Tibial artery (tissue), 4 donors: Measurements from ENCODE around the gene AP1S2.

Experiments
- DNase-seq, 2 donors: peaks; one replicate each; pipeline ENCODE4 v3.0.0-alpha.2; 2019
- H3K27ac ChIP-seq, 2 donors: fragments of 200-600 bp; sonication (generic) in 1 of 2; 1 replicate in 1 of 2; 2 replicates in 1 of 2; pipeline ENCODE4 v1.5.1; 2018 to 2019; ENCODE audit warnings: mild to moderate bottlenecking in 1 of 2
- H3K27me3 ChIP-seq, 2 donors: fragments of 200-600 bp; sonication (generic) in 1 of 2; one replicate each; pipeline versions ENCODE4 v1.5.1 to v1.6.0; 2016 to 2019
- H3K36me3 ChIP-seq, 3 donors: fragments of 200-600 bp; sonication (generic) in 2 of 3; one replicate each; pipeline ENCODE4 v1.5.1; 2016 to 2019; ENCODE audit warnings: mild to moderate bottlenecking in 2 of 3
- H3K4me1 ChIP-seq, 4 donors: fragments of 200-600 bp; sonication (generic) in 2 of 4; 1 replicate in 3 of 4; 2 replicates in 1 of 4; pipeline ENCODE4 v1.5.1; 2016 to 2019
- H3K4me3 ChIP-seq, 2 donors: fragments of 200-600 bp; sonication (generic) in 1 of 2; 1 replicate in 1 of 2; 2 replicates in 1 of 2; pipeline ENCODE4 v1.5.1; 2018 to 2019; ENCODE audit warnings: mild to moderate bottlenecking in 2 of 2
- H3K9me3 ChIP-seq, 3 donors: fragments of 200-600 bp; sonication (generic) in 1 of 3; one replicate each; pipeline ENCODE4 v1.5.1; 2016 to 2019
- intact Hi-C: fragments of 100-400 bp; cut with DNase I; formaldehyde crosslinking; loops from one replicate; pipeline ENCODE4 v1.15.0; 2023; ENCODE audit warnings: low total_unique reads
- TF ChIP-seq, protein P1 (sequence below), 2 experiments: fragments of 200-600 bp in 1 of 2; fragments of 450-650 bp in 1 of 2; IDR thresholded peaks; one replicate each; pipeline ENCODE4 v1.5.1; 2017 to 2019; ENCODE audit warnings: antibody characterized with exemption in 2 of 2, mild to moderate bottlenecking in 1 of 2, moderate library complexity in 1 of 2

AP1S2 gene

DNA sequence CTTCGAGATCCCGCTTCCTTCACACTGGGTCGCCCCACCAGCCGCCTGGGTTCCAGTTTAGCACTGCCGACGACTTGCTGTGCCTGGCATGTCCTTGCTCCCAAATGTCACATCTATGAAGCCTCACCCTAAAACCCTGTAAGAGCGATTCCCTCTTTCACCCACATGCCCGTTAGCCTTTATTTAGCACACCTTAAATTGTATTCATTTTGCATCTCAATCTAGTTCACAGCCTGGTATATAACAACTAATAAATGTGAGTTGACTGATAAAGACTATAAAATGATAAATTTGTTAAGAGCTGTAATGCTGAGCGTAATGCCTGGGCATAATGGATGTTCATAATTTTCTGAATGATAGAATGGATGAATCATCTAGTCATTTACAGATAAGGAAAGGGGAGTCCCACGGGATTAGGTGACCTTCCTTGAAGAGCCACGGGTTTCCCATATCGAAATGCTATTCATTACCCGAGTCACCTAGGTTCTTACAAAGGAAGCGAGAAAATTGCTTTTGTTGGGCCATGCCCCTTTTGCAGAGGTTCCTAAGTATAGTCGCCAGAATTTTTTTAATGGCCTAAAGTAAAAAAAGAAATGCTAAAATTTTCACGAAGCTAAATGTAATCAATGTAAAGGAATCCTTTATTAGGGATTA lies 1.1 kb upstream of the AP1S2 start:
- intact Hi-C loops, result loop anchor here (10.0 kb wide), 2 partner anchors 181 to 361 kb away; partner anchors contain the start of gene PIR
- DNase-seq, result no peak
- H3K27ac ChIP-seq, result peak overlapping the region; percentile 83 to 86

DNA sequence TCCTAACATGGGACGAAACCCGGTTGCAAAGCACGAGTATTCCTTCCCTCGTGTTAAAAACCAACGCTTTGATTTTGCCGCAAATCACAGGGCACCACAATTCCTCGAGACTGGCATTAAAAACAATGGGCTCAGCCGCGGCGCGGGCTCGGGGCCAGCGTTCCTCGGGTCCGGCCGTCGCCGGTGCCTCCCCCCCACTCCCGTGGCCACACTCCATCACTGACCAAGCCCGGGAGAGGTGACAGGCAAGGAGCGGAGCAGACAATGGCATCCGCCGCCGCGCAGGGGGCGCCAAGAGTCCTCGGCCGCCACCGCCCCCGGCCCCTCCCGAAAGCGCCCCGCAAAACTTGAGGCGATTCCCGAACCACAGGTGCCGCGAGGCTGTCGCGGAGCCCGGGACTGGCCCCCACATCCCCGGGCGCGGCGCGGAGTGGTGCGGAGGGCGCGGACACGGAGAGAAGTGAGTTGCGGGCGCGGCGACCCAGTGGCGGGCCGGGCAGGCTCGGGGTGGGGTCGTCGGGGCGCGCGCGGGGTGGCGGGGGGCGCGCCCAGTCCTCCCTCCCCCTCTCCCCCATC lies 445 bp downstream of the AP1S2 start:
- TF ChIP-seq, protein P1, sequence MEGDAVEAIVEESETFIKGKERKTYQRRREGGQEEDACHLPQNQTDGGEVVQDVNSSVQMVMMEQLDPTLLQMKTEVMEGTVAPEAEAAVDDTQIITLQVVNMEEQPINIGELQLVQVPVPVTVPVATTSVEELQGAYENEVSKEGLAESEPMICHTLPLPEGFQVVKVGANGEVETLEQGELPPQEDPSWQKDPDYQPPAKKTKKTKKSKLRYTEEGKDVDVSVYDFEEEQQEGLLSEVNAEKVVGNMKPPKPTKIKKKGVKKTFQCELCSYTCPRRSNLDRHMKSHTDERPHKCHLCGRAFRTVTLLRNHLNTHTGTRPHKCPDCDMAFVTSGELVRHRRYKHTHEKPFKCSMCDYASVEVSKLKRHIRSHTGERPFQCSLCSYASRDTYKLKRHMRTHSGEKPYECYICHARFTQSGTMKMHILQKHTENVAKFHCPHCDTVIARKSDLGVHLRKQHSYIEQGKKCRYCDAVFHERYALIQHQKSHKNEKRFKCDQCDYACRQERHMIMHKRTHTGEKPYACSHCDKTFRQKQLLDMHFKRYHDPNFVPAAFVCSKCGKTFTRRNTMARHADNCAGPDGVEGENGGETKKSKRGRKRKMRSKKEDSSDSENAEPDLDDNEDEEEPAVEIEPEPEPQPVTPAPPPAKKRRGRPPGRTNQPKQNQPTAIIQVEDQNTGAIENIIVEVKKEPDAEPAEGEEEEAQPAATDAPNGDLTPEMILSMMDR (IDR thresholded peaks at IDR 0.05), result no peak
- no peaks in the 10 kb centered on the region for H3K36me3 ChIP-seq
- intact Hi-C loops, result loop anchor here (10.0 kb wide), 2 partner anchors 179 to 359 kb away; partner anchors contain the start of gene PIR
- H3K4me1 ChIP-seq, result peaks cover 0 to 16% (median 0%) of the 10 kb centered on the region in 4 donors
- peak overlapping the region; percentile 84 to 87 for H3K4me3 ChIP-seq
- DNase-seq, result peak; percentile 39 to 69
- H3K27ac ChIP-seq, result peak overlapping the region; percentile 83 to 86
- H3K27me3 ChIP-seq, result no peaks in the 10 kb centered on the region
- no peaks in the 10 kb centered on the region for H3K9me3 ChIP-seq

More for the DNA sequence above, 1.1 kb upstream of the AP1S2 start:
- no peaks in the 10 kb centered on the region for H3K36me3 ChIP-seq
- no peaks in the 10 kb centered on the region for H3K27me3 ChIP-seq
- TF ChIP-seq, protein P1 (IDR thresholded peaks at IDR 0.05), result no peak
- no peaks in the 10 kb centered on the region for H3K9me3 ChIP-seq
- peak overlapping the region; percentile 84 to 87 for H3K4me3 ChIP-seq
- peaks cover 0 to 16% (median 0%) of the 10 kb centered on the region in 4 donors for H3K4me1 ChIP-seq

DNA sequence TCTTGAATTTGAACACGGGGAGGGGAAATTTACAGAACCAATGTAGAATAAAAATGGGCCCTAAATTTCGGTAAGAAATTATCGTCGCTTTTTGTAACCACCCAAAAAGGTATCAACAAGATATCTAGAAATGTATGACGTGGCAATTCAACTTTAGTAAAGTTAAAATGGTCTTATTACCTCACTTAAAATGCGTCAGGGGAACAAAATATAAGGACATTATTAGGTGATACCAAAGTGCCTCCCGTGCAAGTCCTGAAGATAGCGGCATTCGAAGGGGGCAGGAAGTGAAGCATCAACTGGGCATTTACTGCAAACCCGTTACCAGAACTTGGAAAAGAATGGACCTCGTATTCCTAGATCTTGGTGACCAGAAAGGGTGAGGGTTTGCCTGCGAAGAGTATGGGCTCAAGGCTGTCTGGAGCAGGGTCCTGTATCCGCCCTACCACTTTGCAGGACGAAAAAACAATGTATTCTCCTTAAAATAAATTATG lies 980 bp downstream of the AP1S2 start:
- peaks cover 0 to 16% (median 0%) of the 10 kb centered on the region in 4 donors for H3K4me1 ChIP-seq
- H3K9me3 ChIP-seq, result no peaks in the 10 kb centered on the region
- no peaks in the 10 kb centered on the region for H3K27me3 ChIP-seq
- peak overlapping the region; percentile 84 to 87 for H3K4me3 ChIP-seq
- DNase-seq, result no peak
- TF ChIP-seq, protein P1 (IDR thresholded peaks at IDR 0.05), result no peak
- peak overlapping the region; percentile 83 to 86 for H3K27ac ChIP-seq
- intact Hi-C loops, result loop anchor here (10.0 kb wide), 2 partner anchors 179 to 359 kb away; partner anchors contain the start of gene PIR
- no peaks in the 10 kb centered on the region for H3K36me3 ChIP-seq

DNA sequence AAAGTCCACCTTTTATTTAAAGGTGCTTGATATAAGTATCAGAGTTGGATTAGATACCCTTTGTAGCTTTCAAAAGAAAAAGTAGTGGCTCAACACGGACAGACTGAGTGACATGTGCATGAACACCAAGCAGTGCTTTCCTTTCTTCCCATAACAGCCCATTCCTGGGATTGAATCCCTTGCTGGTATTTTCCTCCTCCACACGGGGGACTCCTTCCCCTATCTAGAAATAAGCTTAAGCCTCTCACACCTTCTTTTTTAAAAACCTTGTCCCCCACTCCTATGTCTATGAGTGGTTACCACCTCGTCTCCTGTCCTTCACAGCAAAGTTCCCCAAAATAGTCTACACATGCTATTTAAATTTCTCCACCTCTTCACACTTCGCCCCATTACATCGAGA lies 5.1 kb downstream of the AP1S2 start:
- Histone ChIP-seq H3K4me1 (peaks cover 0 to 9% (median 0%) of the 10 kb centered on the region in 4 donors), H3K36me3 (peaks cover 0 to 5% (median 0%) of the 10 kb centered on the region in 3 donors), H3K9me3 (no peaks in the 10 kb centered on the region), H3K4me3 (no peak overlapping the region), H3K27me3 (no peaks in the 10 kb centered on the region), H3K27ac (no peak overlapping the region)
- intact Hi-C loops, result no loop called here
- TF ChIP-seq, protein P1 (IDR thresholded peaks at IDR 0.05), result peak in 1 of 2 experiments; percentile 4
- DNase-seq, result no peak

DNA sequence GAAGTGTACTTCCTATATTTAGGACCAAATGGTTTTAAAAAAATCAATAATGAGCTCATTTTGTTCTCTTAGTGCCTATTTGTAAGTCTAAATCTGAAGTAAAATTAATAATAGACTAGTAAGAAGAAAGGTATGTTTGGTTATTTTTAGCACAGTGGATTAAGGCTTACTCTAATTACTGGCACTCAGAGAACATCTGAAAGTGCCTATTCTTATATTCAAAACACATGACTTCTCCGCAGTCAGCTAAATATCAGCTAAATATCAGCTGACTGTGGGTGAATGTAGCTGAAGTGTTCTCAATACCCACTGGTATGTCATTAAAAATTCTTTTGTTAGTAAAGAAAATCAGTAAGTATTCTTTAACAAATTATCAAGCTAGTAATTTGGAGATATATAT lies 6.0 kb downstream of the AP1S2 start:
- TF ChIP-seq, protein P1 (IDR thresholded peaks at IDR 0.05), result no peak
- H3K36me3 ChIP-seq, result peaks cover 0 to 6% (median 0%) of the 10 kb centered on the region in 3 donors
- intact Hi-C loops, result no loop called here
- no peak overlapping the region for H3K4me3 ChIP-seq
- no peaks in the 10 kb centered on the region for H3K27me3 ChIP-seq
- no peak for DNase-seq
- no peak overlapping the region for H3K27ac ChIP-seq
- H3K4me1 ChIP-seq, result peaks cover 0 to 3% (median 0%) of the 10 kb centered on the region in 4 donors
- no peaks in the 10 kb centered on the region for H3K9me3 ChIP-seq
